Esophagus muscularis mucosa (tissue), 4 donors: Measurements from ENCODE around the gene FMN1.

Source experiments
- CTCF ChIP-seq, 3 experiments: fragments of 200-600 bp in 2 of 3; fragments of 450-650 bp in 1 of 3; sonication (generic) in 2 of 3; IDR thresholded peaks; one replicate each; pipeline ENCODE4 v1.5.1; 2017 to 2019; ENCODE audit warnings: antibody characterized with exemption in 3 of 3, mild to moderate bottlenecking in 2 of 3, moderate library complexity in 1 of 3
- EP300 ChIP-seq: sonication (generic); formaldehyde crosslinking; IDR thresholded peaks from one replicate; pipeline ENCODE4 v1.6.1; 2017; ENCODE audit warnings: antibody characterized with exemption
- POLR2A ChIP-seq: fragments of 450-650 bp; IDR thresholded peaks from one replicate; pipeline ENCODE4 v1.6.1; 2017; ENCODE audit warnings: antibody characterized with exemption, moderate library complexity, mild to moderate bottlenecking, low read depth

DNA sequence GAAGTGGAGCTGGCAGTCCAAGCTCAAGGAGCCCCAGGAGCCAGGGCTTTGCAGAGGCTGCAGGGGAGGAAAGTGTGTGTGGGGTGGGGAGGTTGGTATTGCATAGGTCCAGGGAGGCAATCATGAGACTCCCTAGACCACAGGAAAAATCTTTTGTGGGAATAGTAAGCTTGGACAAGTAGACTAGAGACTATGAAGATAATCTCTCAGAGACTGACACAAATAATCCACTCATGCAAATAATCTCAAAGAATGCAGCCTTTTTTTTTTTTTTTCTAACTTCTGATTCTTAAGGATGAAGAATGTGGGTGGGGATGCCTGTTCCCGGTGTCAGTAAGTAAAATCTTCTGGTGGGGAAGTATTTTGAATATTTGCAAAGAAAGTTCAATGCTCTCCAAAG, 363.0 kb downstream of the FMN1 start:
- no peak for TF ChIP-seq CTCF (IDR thresholded peaks at IDR 0.05)
- TF ChIP-seq POLR2A = no peak
- TF ChIP-seq EP300 = no peak
